DND-41 (cell line): ENCODE measurements around the gene CACNA2D4.
"Not testable (repeated sequence)": the region's sequence is repeated elsewhere in the genome, so short reads cannot be mapped to it uniquely, and the experiment has no call there.

Source experiments
- EZH2 ChIP-seq: IDR thresholded peaks from 3 replicates; pipeline ENCODE4 v1.6.1; 2012; ENCODE audit warnings: borderline replicate concordance, low read depth, mild to moderate bottlenecking, moderate library complexity, low read length, inconsistent platforms; ENCODE audit not compliant: severe bottlenecking
- TF ChIP-seq, protein P1 (sequence below): IDR thresholded peaks from 2 replicates; pipeline ENCODE4 v1.5.1; 2012; ENCODE audit warnings: borderline replicate concordance, low read length, moderate library complexity, mild to moderate bottlenecking; ENCODE audit not compliant: poor library complexity, severe bottlenecking; ENCODE audit errors: extremely low read depth

GRCh38 chr12:1817928-1818327 lies 100.5 kb downstream of the CACNA2D4 start:
- not testable (repeated sequence) for TF ChIP-seq EZH2
- TF ChIP-seq, protein P1, sequence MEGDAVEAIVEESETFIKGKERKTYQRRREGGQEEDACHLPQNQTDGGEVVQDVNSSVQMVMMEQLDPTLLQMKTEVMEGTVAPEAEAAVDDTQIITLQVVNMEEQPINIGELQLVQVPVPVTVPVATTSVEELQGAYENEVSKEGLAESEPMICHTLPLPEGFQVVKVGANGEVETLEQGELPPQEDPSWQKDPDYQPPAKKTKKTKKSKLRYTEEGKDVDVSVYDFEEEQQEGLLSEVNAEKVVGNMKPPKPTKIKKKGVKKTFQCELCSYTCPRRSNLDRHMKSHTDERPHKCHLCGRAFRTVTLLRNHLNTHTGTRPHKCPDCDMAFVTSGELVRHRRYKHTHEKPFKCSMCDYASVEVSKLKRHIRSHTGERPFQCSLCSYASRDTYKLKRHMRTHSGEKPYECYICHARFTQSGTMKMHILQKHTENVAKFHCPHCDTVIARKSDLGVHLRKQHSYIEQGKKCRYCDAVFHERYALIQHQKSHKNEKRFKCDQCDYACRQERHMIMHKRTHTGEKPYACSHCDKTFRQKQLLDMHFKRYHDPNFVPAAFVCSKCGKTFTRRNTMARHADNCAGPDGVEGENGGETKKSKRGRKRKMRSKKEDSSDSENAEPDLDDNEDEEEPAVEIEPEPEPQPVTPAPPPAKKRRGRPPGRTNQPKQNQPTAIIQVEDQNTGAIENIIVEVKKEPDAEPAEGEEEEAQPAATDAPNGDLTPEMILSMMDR = not testable (repeated sequence)
